Esophagus mucosa (tissue), 1 donor: ENCODE results near the gene RPL10A. TPM values are rescaled to one million over a fixed set of nuclear protein-coding genes. Genes with fewer than 3 reads are reported as not detected.

Experiments used
- ATAC-seq: fragments of 200-7000 bp; cut with Tn5 transposase; one replicate; pipeline ENCODE4 v1.9.1; 2020
- total RNA-seq: library from RNA; stranded (reverse); gene quantifications from one replicate; pipeline ENCODE4 v1.2.4, GENCODE V29; 2023
- donor health status: DM: yes; HTN: yes; CAD: no.

Gene RPL10A
- total RNA-seq, 1 donor from 2014 or later = 1,723 TPM

GRCh38 chr6:35492974-35493284 is 24.7 kb downstream of the RPL10A start:
- no peak for ATAC-seq

- no peak for ATAC-seq
Measured at GRCh38 chr6:35493307-35493983, 25.2 kb downstream of the RPL10A start.

- ATAC-seq = no peak
Measured at GRCh38 chr6:35494161-35494563, 26.0 kb downstream of the RPL10A start.

- no peak for ATAC-seq
Measured at GRCh38 chr6:35495258-35496035, 27.2 kb downstream of the RPL10A start.

GRCh38 chr6:35496036-35496840 is 28.0 kb downstream of the RPL10A start:
- peak; percentile 16 for ATAC-seq

GRCh38 chr6:35496841-35497570 is 28.8 kb downstream of the RPL10A start, which contains the start of gene TEAD3:
TEAD3 (minus strand) TSS chr6:35497079.
- ATAC-seq = peak; percentile 81

GRCh38 chr6:35497571-35498421 is 29.6 kb downstream of the RPL10A start:
- ATAC-seq = peak; percentile 26

- ATAC-seq = no peak
Measured at GRCh38 chr6:35498422-35499067, 30.3 kb downstream of the RPL10A start.

- no peak for ATAC-seq
Measured at GRCh38 chr6:35499372-35499771, 31.2 kb downstream of the RPL10A start.

GRCh38 chr6:35500782-35501181 is 32.6 kb downstream of the RPL10A start:
- ATAC-seq = no peak

- no peak for ATAC-seq
Measured at GRCh38 chr6:35501784-35502183, 33.6 kb downstream of the RPL10A start.

GRCh38 chr6:35503534-35503933 is 35.3 kb downstream of the RPL10A start:
- ATAC-seq = no peak

- ATAC-seq = peak; percentile 18
Measured at GRCh38 chr6:35505999-35506412, 37.8 kb downstream of the RPL10A start.

- no peak for ATAC-seq
Measured at GRCh38 chr6:35506536-35506935, 38.3 kb downstream of the RPL10A start.

GRCh38 chr6:35507221-35507620 is 39.0 kb downstream of the RPL10A start:
- ATAC-seq = no peak

- ATAC-seq = no peak
Measured at GRCh38 chr6:35508027-35508426, 39.8 kb downstream of the RPL10A start.

- no peak for ATAC-seq
Measured at GRCh38 chr6:35508542-35508941, 40.3 kb downstream of the RPL10A start.

- no peak for ATAC-seq
Measured at GRCh38 chr6:35510916-35511561, 42.8 kb downstream of the RPL10A start.

GRCh38 chr6:35511562-35511941 is 43.4 kb downstream of the RPL10A start:
- no peak for ATAC-seq

- ATAC-seq = no peak
Measured at GRCh38 chr6:35512006-35512405, 43.8 kb downstream of the RPL10A start.

GRCh38 chr6:35512740-35513139 is 44.5 kb downstream of the RPL10A start, which contains the start of gene TULP1:
TULP1 (minus strand) TSS chr6:35512896; CDS start chr6:35512858, 38 bp downstream.
- ATAC-seq = no peak
